AG10803 (cell line): ENCODE results near the gene CCNJL.
"Not testable (repeated sequence)": the region's sequence is repeated elsewhere in the genome, so short reads cannot be mapped to it uniquely, and the experiment has no call there.

Source experiments
- DNase-seq: peaks from one replicate; pipeline ENCODE4 v3.0.0; 2010; ENCODE audit warnings: low read depth
- H3K4me3 ChIP-seq: 2 replicates; pipeline ENCODE4 v1.5.1; 2011; ENCODE audit warnings: mild to moderate bottlenecking, low read length, control low read depth
- CTCF ChIP-seq: conservative IDR thresholded peaks from 2 replicates; pipeline ENCODE4 v1.5.1; 2011; ENCODE audit warnings: mild to moderate bottlenecking, low read length, control low read depth, inconsistent platforms

CCNJL gene

GRCh38 chr5:160348080-160348479 lies 35.7 kb upstream of the CCNJL start:
- no peak for DNase-seq
- H3K4me3 ChIP-seq = no peak overlapping the region
- TF ChIP-seq CTCF = no peak

DNA sequence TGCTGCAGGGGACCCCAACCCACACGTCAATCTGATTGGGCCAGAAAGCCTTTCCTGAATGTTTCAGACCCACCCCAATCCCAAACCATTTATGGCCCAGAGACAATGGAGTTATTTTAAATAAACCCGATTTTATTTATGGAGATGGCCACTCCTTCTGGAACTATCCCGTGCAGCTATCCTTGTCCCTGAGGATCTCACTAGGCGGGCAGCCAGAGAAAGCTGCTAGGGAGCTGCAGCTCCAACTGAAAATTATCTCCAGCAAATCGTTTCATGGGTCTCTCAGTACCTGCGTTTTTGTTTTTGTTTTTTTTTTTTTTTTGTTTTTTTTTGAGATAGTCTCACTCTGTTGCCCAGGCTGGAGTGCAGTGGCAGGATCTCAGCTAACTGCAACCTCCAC lies 35.1 kb upstream of the CCNJL start:
- DNase-seq = no peak

GRCh38 chr5:160342413-160342941 lies 30.1 kb upstream of the CCNJL start:
- peak; percentile 74 for DNase-seq
- no peak overlapping the region for H3K4me3 ChIP-seq
- TF ChIP-seq CTCF = no peak

More for the DNA sequence above, 35.1 kb upstream of the CCNJL start:
- H3K4me3 ChIP-seq = no peak overlapping the region
- no peak for TF ChIP-seq CTCF

DNA sequence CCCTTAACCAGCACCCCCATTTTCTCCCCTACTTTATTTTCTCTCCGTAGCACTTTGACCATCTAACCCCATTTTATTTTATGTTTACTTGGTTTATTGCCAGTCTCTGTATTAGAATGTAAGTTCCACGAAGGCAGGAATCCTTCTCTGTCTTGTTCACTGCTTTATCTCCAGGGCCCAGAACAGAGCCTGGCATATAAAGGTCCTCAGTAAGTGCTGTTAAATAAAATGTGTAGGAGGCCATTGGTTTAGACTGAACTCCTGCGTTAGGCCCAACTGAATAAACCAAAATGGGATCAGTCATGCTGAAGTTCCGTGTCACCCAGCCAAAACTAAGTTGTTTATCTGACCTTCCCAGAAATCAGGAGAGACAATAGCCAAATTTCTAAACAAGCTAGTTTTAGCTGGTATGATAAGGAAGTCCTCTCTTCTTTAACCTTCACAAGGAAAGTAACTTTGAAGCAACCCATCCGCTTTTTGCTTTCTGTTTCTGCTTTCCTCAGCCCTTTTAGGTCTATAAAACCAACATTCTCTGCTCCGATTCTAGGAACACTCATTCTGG lies 29.0 kb upstream of the CCNJL start:
- no peak for TF ChIP-seq CTCF

DNA sequence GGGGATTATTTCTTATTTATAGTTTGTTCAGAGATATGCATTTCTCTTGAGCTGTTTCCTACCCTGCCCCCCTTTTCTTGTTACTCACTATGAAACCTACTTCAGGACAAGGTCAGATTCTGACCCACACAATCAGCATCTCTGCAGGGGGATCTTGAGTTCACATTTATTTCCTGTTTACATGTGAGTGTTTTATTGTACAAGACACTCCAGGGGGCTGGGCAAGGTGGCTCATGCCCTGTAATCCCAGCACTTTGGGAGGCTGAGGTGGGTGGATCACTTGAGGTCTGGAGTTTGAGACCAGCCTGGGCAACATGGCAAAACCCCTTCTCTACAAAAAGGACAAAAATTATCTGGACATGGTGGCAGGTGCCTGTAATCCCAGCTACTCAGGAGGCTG lies 28.1 kb upstream of the CCNJL start:
- not testable (repeated sequence) for H3K4me3 ChIP-seq, DNase-seq

More for the DNA sequence above, 29.0 kb upstream of the CCNJL start:
- DNase-seq = no peak
- no peak overlapping the region for H3K4me3 ChIP-seq

DNA sequence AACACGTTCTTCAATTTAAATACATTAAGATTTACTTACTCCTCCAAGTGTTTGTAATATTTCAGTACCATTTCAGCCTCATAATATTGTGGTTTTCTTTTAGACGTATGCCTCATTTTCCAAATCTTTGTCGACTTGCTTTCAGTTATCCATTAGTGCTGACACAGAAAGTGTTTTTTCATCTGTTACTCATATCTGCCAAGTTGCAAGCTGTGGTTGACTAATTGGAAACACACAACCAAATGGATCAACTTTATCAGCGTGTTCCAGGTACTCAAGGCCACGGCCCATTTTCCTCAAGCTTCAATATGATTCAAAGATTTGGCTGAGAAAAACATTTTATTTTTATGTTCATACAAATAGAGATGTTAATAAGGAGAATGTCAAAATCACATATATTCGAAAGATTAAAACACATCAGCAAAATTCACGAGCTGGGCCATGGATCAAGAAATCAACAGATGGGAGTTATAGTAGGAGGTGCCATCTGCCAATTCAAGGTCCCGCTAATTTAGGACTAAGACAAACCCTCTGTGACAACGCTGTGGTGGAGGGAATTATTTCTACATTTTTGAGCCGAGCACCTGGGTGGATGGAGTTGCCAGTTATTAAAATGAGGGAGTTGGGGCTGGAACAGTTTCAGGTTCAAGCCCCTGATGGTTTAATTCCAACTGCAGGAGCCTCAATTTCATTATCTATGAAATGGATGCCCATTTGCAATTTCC lies 27.2 kb upstream of the CCNJL start:
- no peak for TF ChIP-seq CTCF

DNA sequence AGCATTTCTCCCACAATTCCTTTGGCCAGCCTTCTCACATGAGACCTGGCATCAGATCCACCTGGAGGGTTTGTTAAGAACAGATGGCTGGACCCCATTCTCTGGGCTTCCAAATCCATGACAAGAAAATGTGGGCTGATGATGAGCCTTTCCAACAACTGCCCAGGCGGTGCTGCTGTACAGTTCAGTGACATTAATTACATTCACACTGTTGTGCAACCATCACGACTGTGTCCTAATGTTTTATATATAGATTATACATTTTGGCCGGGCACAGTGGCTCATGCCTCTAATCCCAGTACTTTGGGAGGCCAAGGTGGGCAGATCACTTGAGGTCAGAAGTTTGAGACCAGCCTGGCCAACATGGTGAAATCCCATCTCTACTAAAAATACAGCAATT lies 22.4 kb upstream of the CCNJL start:
- not testable (repeated sequence) for H3K4me3 ChIP-seq, DNase-seq

More for the DNA sequence above, 27.2 kb upstream of the CCNJL start:
- DNase-seq = peak; percentile 37
- H3K4me3 ChIP-seq = no peak overlapping the region

- no peak for TF ChIP-seq CTCF
- DNase-seq = peak; percentile 62
- H3K4me3 ChIP-seq = no peak overlapping the region
Measured at GRCh38 chr5:160333721-160334120, 21.4 kb upstream of the CCNJL start.
